GM12878 (cell line): Measurements from ENCODE around the gene CLEC19A. TPM values are rescaled to one million over a fixed set of nuclear protein-coding genes. Genes with fewer than 3 reads are reported as not detected.

Source experiments
- ATAC-seq: fragments of 200-7000 bp; cut with Tn5 transposase; 3 replicates; pipeline ENCODE4 v1.9.1; 2020; ENCODE audit warnings: mild to moderate bottlenecking, moderate library complexity
- BruUV-seq: library from RNA; stranded (reverse); fragments of 400-500 nt; replicated peaks from 2 replicates; lab custom pipeline; 2021; lab: Mats Ljungman, UMichigan
- CTCF ChIA-PET: fragments of 300-600 bp; sonication (Branson Sonifier 250); formaldehyde crosslinking; extraction: SDS; loops from one replicate; lab custom pipeline; 2021; ENCODE audit warnings: inconsistent platforms; lab: Yijun Ruan, JAX
- POLR2A ChIA-PET: fragments of 350-600 bp; formaldehyde crosslinking; extraction: SDS; loops from one replicate; lab custom pipeline; 2021; ENCODE audit warnings: inconsistent platforms; lab: Charles Lee
- RAD21 ChIA-PET: fragments of 300-600 bp; sonication (Branson Sonifier 250); formaldehyde crosslinking; loops from one replicate; lab custom pipeline; 2023; ENCODE audit warnings: antibody characterized with exemption; ENCODE audit not compliant: unreplicated experiment; lab: Charles Lee
- SMC1A ChIA-PET: fragments of 300-600 bp; sonication (Branson Sonifier 250); formaldehyde crosslinking; loops from one replicate; lab custom pipeline; 2023; ENCODE audit not compliant: unreplicated experiment, uncharacterized antibody; lab: Charles Lee
- DNase-seq: peaks from one replicate; pipeline ENCODE4 v3.0.0-alpha.2; 2011; ENCODE audit warnings: low read depth, low spot score
- FAIRE-seq: peaks from 3 replicates; lab custom pipeline; 2011; peaks lifted over from hg19 to GRCh38; lab: Jason Lieb, UNC
- H2AFZ ChIP-seq: 2 replicates; pipeline ENCODE4 v1.6.0; 2011; ENCODE audit warnings: low read depth, low read length, control low read depth; ENCODE audit not compliant: control insufficient read depth
- H3K27ac ChIP-seq: 2 replicates; pipeline ENCODE4 v1.5.1; 2011; ENCODE audit warnings: control low read depth; ENCODE audit not compliant: control insufficient read depth, insufficient read depth
- H3K27me3 ChIP-seq, 2 experiments: replicated peaks in 1 of 2; 2 replicates each; pipeline versions ENCODE4 v1.6.0 to v1.6.1; 2011; ENCODE audit warnings: low read length in 1 of 2; ENCODE audit not compliant: control insufficient read depth in 2 of 2, insufficient read depth in 2 of 2
- H3K36me3 ChIP-seq, 2 experiments: 2 replicates each; pipeline ENCODE4 v1.5.1; 2011; ENCODE audit warnings: low read length in 1 of 2; ENCODE audit not compliant: control insufficient read depth in 2 of 2, insufficient read depth in 2 of 2
- H3K4me1 ChIP-seq: 2 replicates; pipeline ENCODE4 v1.6.1; 2011; ENCODE audit warnings: mild to moderate bottlenecking, low read length, moderate library complexity, mixed read lengths; ENCODE audit not compliant: control insufficient read depth, insufficient read depth
- H3K4me2 ChIP-seq: 2 replicates; pipeline ENCODE4 v1.6.0; 2011; ENCODE audit warnings: control low read depth; ENCODE audit not compliant: control insufficient read depth, insufficient read depth
- H3K4me3 ChIP-seq: fragments of 200-600 bp; sonication (generic); 2 replicates; pipeline ENCODE4 v1.5.1; 2016
- H3K79me2 ChIP-seq: 2 replicates; pipeline ENCODE4 v1.6.0; 2011; ENCODE audit warnings: low read length; ENCODE audit not compliant: control insufficient read depth, insufficient read depth
- H3K9ac ChIP-seq: 2 replicates; pipeline ENCODE4 v1.8.0; 2011; ENCODE audit warnings: low read length, control low read depth, mixed read lengths; ENCODE audit not compliant: control insufficient read depth, insufficient read depth
- H3K9me3 ChIP-seq: replicated peaks from 3 replicates; pipeline ENCODE4 v1.5.1; 2011; ENCODE audit warnings: mild to moderate bottlenecking, low read length; ENCODE audit not compliant: control insufficient read depth, insufficient read depth
- H4K20me1 ChIP-seq: 2 replicates; pipeline ENCODE4 v1.6.0; 2011; ENCODE audit not compliant: control insufficient read depth, insufficient read depth
- CHD1 ChIP-seq: IDR thresholded peaks from 2 replicates; pipeline ENCODE4 v1.6.1; 2012; ENCODE audit warnings: low read depth, low read length, improper control_type of control experiment
- EED ChIP-seq: sonication (generic); IDR thresholded peaks from 2 replicates; pipeline ENCODE4 v1.6.1; 2016; ENCODE audit warnings: antibody characterized with exemption, low read depth
- KLF5 ChIP-seq: fragments of 450-650 bp; IDR thresholded peaks from 2 replicates; pipeline ENCODE4 v1.6.1; 2014; ENCODE audit warnings: mild to moderate bottlenecking; ENCODE audit not compliant: partially characterized antibody
- MEF2A ChIP-seq: IDR thresholded peaks from 2 replicates; pipeline ENCODE4 v1.6.1; 2011; ENCODE audit warnings: low read depth, mild to moderate bottlenecking, low read length, moderate library complexity; ENCODE audit not compliant: insufficient read depth
- NFIC ChIP-seq: IDR thresholded peaks from 2 replicates; pipeline ENCODE4 v1.6.1; 2012; ENCODE audit warnings: low read depth, mild to moderate bottlenecking, inconsistent platforms, low read length, moderate library complexity
- NFYB ChIP-seq: IDR thresholded peaks from 2 replicates; pipeline ENCODE4 v1.6.1; 2011; ENCODE audit warnings: low read depth, mild to moderate bottlenecking, low read length, improper control_type of control experiment, moderate library complexity; ENCODE audit not compliant: insufficient read depth
- NR2C1 ChIP-seq: fragments of 450-650 bp; IDR thresholded peaks from 2 replicates; pipeline ENCODE4 v1.6.1; 2017; ENCODE audit warnings: antibody characterized with exemption, mild to moderate bottlenecking, moderate library complexity
- NR2F1 ChIP-seq: fragments of 450-650 bp; conservative IDR thresholded peaks from 2 replicates; pipeline ENCODE4 v1.6.1; 2017; ENCODE audit warnings: mild to moderate bottlenecking
- PML ChIP-seq: IDR thresholded peaks from 2 replicates; pipeline ENCODE4 v1.6.1; 2012; ENCODE audit warnings: low read length, inconsistent platforms
- ZNF622 ChIP-seq: fragments of 450-650 bp; IDR thresholded peaks from 2 replicates; pipeline ENCODE4 v1.6.1; 2017; ENCODE audit warnings: mild to moderate bottlenecking, inconsistent platforms
- ZSCAN29 ChIP-seq: fragments of 450-650 bp; IDR thresholded peaks from 2 replicates; pipeline ENCODE4 v1.6.1; 2017; ENCODE audit warnings: mild to moderate bottlenecking, moderate library complexity
- WGBS: methylation state at CpG from one replicate; pipeline ENCODE4 v1.1.6; 2016; ENCODE audit warnings: low lambda C conversion rate; ENCODE audit not compliant: insufficient replicate concordance, insufficient coverage; ENCODE audit errors: missing lambda C conversion rate; 5-methylcytosine and 5-hydroxymethylcytosine counted together
- in situ Hi-C: fragments of 300-500 bp; cut with MboI; formaldehyde crosslinking; loops from 9 replicates; pipeline ENCODE4 v1.14.3; 2018; ENCODE audit warnings: mixed read lengths
- intact Hi-C: fragments of 100-400 bp; cut with micrococcal nuclease; formaldehyde crosslinking; loops from one replicate; pipeline ENCODE4 v1.14.2; 2022; ENCODE audit not compliant: unreplicated experiment
- polyA plus RNA-seq, 11 experiments: library from polyadenylated mRNA; depleted of rRNA in 4 of 11; unstranded in 6 of 11; stranded (reverse) in 5 of 11; fragments of >200 nt; fragmentation: Nextera tagmentation in 4 of 11; fragmentation: Illumina TruSeq in 1 of 11; extraction: Ambion mirVana in 4 of 11; extraction: Trizol in 1 of 11; gene quantifications; 1 replicate in 1 of 11; 2 replicates in 10 of 11; pipeline versions ENCODE4 v1.2.1 to v1.2.3, GENCODE V29; 2011 to 2016; ENCODE audit warnings: inconsistent platforms in 2 of 11, missing spikeins in 2 of 11, low read depth in 1 of 11
- total RNA-seq, 4 experiments: library from RNA; depleted of rRNA in 3 of 4; stranded (reverse); fragments of >200 nt in 3 of 4; fragmentation: Illumina TruSeq in 1 of 4; extraction: Trizol in 1 of 4; gene quantifications; 2 replicates each; pipeline versions ENCODE4 v1.2.1 to v1.2.3, GENCODE V29; 2013 to 2021
- TF ChIP-seq, protein P1 (sequence below): IDR thresholded peaks from 2 replicates; pipeline ENCODE4 v1.6.1; 2012; ENCODE audit warnings: mild to moderate bottlenecking, low read depth, low read length

CLEC19A gene
- total and polyA plus RNA-seq, 10 of the 15 experiments (the other 5 are each of a cell fraction or from before 2014, with no cell fraction given): 0.03 TPM; not detected in 8

DNA sequence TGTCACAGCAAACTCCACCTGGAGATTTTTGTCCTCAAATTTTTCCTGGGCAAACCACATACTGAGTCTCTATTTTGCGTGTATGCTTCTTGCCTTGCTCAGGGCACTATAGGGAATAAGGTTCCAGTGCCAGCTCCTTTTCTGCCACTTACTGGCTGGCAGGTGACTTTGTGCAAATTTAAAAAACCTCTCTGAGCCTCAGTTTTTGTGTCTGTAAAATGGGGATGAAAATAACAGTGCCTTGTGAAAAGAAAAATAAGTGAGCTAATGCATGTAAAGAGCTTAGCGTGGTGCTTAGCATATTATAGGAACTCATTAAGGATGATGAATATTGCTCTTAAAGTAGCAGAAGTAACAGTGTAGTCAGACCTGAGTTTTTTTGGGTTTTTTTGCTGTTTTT lies 19.9 kb downstream of the CLEC19A start (continued):
- TF ChIP-seq NFIC (no peak), PML (no peak), NFYB (no peak), KLF5 (no peak), ZNF622 (no peak), CHD1 (no peak), ZSCAN29 (no peak), NR2C1 (no peak)

GRCh38 chr16:19307587-19308241 lies 22.2 kb downstream of the CLEC19A start:
- Histone ChIP-seq H3K27ac (no peak overlapping the region), H3K4me3 (no peak overlapping the region), H3K27me3 (no peaks in the 10 kb centered on the region), H3K9me3 (no peaks in the 10 kb centered on the region), H3K36me3 (no peaks in the 10 kb centered on the region), H3K9ac (no peak overlapping the region), H2AFZ (no peak overlapping the region), H3K79me2 (no peaks in the 10 kb centered on the region), H3K4me2 (no peak overlapping the region), H3K4me1 (no peaks in the 10 kb centered on the region), H4K20me1 (no peaks in the 10 kb centered on the region)
- POLR2A ChIA-PET: no interaction called here
- no peak for DNase-seq
- intact Hi-C loops: no loop called here
- TF ChIP-seq, protein P1, sequence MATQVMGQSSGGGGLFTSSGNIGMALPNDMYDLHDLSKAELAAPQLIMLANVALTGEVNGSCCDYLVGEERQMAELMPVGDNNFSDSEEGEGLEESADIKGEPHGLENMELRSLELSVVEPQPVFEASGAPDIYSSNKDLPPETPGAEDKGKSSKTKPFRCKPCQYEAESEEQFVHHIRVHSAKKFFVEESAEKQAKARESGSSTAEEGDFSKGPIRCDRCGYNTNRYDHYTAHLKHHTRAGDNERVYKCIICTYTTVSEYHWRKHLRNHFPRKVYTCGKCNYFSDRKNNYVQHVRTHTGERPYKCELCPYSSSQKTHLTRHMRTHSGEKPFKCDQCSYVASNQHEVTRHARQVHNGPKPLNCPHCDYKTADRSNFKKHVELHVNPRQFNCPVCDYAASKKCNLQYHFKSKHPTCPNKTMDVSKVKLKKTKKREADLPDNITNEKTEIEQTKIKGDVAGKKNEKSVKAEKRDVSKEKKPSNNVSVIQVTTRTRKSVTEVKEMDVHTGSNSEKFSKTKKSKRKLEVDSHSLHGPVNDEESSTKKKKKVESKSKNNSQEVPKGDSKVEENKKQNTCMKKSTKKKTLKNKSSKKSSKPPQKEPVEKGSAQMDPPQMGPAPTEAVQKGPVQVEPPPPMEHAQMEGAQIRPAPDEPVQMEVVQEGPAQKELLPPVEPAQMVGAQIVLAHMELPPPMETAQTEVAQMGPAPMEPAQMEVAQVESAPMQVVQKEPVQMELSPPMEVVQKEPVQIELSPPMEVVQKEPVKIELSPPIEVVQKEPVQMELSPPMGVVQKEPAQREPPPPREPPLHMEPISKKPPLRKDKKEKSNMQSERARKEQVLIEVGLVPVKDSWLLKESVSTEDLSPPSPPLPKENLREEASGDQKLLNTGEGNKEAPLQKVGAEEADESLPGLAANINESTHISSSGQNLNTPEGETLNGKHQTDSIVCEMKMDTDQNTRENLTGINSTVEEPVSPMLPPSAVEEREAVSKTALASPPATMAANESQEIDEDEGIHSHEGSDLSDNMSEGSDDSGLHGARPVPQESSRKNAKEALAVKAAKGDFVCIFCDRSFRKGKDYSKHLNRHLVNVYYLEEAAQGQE: peak; percentile 88
- TF ChIP-seq MEF2A (no peak), NR2F1 (peak; percentile 66), EED (no peak)
- 74% methylated on average over 8 of the region's 8 CpGs for WGBS
- in situ Hi-C loops: no loop called here
- CTCF ChIA-PET: no interaction called here
- no TSS peak for BruUV-seq
- RAD21 ChIA-PET: no interaction called here
- ATAC-seq: no peak
- FAIRE-seq: no peak
- SMC1A ChIA-PET: no interaction called here
